BJ (cell line): ENCODE results near the gene C19orf85. TPM values are rescaled to one million over a fixed set of nuclear protein-coding genes. Genes with fewer than 3 reads are reported as not detected.

ENCODE experiments used
- CTCF ChIA-PET: fragments of 350-600 bp; formaldehyde crosslinking; extraction: SDS; loops from one replicate; lab custom pipeline; 2021; ENCODE audit warnings: antibody characterized with exemption, inconsistent platforms; lab: Yijun Ruan, JAX
- POLR2A ChIA-PET: fragments of 300-600 bp; sonication (Branson Sonifier 250); formaldehyde crosslinking; extraction: SDS; loops from one replicate; lab custom pipeline; 2021; ENCODE audit warnings: antibody characterized with exemption; lab: Charles Lee
- DNase-seq: peaks from one replicate; pipeline ENCODE4 v3.0.0-alpha.2; 2011; ENCODE audit warnings: low read depth
- H3K27me3 ChIP-seq: 2 replicates; pipeline ENCODE4 v1.6.0; 2011; ENCODE audit warnings: low read length; ENCODE audit not compliant: control insufficient read depth, insufficient read depth
- H3K36me3 ChIP-seq: 2 replicates; pipeline ENCODE4 v1.5.1; 2011; ENCODE audit warnings: low read length; ENCODE audit not compliant: control insufficient read depth, insufficient read depth
- H3K4me3 ChIP-seq: 2 replicates; pipeline ENCODE4 v1.5.1; 2011; ENCODE audit warnings: low read depth, mild to moderate bottlenecking, control low read depth, low read length
- polyA plus RNA-seq: library from polyadenylated mRNA; depleted of rRNA; stranded (reverse); fragments of >200 nt; gene quantifications from 2 replicates; pipeline ENCODE4 v1.2.3, GENCODE V29; 2011
- TF ChIP-seq, protein P1 (sequence below): IDR thresholded peaks from 2 replicates; pipeline ENCODE4 v1.5.1; 2011; ENCODE audit warnings: low read depth, mild to moderate bottlenecking, control low read depth, inconsistent platforms, low read length, moderate library complexity; ENCODE audit not compliant: insufficient read depth

Gene C19orf85
- polyA plus RNA-seq, 1 experiment, result not detected

DNA sequence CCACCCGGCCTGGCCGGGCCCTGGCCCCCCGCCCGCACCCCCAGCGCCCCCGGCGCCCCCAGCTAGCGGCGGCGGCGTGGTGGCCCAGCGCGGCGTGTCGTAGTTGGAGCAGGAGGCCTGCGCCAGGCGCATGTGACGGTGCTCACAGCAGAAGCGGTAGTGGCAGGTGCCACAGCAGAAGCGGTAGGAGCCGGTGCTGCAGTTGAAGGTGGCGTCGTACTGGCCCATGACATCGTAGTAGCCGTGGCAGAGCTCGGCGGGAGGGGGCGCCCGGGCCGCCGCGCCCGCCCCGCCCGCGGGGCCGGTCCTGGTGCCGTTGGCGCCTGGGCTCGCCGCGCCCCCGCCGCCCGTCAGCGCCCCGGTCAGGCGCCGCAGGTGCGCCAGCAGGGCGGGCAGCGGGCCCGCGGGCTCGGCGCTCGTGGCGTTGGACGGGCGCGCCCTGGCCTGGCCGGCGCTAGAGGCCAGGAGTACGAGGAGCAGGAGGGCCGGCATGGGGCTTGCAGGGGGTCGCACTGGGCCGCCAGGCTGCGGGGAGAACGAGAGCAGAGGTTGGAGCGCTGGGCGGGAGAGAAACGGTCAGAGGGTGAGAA, 22.1 kb downstream of the C19orf85 start:
- Histone ChIP-seq H3K4me3 (no peak overlapping the region), H3K27me3 (peaks cover 35% of the 10 kb centered on the region), H3K36me3 (no peaks in the 10 kb centered on the region)
- ChIA-PET POLR2A (no interaction called here), CTCF (no interaction called here)
- TF ChIP-seq, protein P1, sequence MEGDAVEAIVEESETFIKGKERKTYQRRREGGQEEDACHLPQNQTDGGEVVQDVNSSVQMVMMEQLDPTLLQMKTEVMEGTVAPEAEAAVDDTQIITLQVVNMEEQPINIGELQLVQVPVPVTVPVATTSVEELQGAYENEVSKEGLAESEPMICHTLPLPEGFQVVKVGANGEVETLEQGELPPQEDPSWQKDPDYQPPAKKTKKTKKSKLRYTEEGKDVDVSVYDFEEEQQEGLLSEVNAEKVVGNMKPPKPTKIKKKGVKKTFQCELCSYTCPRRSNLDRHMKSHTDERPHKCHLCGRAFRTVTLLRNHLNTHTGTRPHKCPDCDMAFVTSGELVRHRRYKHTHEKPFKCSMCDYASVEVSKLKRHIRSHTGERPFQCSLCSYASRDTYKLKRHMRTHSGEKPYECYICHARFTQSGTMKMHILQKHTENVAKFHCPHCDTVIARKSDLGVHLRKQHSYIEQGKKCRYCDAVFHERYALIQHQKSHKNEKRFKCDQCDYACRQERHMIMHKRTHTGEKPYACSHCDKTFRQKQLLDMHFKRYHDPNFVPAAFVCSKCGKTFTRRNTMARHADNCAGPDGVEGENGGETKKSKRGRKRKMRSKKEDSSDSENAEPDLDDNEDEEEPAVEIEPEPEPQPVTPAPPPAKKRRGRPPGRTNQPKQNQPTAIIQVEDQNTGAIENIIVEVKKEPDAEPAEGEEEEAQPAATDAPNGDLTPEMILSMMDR, result no peak
- DNase-seq, result no peak

DNA sequence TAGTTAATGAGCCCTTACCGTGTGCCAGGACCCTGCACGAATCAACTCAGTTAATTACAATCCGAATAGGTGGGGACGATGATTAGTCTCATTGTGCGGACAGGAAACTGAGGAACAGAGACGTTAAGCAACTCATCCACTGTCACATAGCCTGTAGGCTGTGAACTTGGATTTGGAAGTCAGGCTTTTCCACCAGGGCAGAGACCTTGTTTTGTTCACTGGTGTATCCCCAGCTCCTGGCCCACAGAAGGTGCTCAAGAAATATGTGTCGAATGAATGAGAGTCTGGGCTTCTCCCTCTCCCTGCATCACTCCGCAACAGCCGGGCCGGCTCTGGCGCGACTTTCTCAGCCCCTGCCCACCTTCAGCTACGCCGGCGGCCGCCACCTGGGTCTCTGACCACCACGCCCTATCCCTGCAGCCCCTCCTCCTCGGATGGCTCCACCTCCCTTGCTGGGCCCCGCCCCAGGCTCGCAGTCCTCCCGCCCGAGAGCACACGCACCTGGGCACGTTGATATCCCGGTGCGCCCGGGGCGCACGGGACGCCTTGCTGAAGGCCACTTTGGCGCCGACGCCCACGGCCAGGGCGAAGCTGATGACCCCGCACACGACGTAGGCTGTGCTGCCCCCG, 22.7 kb downstream of the C19orf85 start:
- H3K36me3 ChIP-seq, result no peaks in the 10 kb centered on the region
- ChIA-PET POLR2A (no interaction called here), CTCF (no interaction called here)
- no peak overlapping the region for H3K4me3 ChIP-seq
- peaks cover 35% of the 10 kb centered on the region for H3K27me3 ChIP-seq
- no peak for DNase-seq
- TF ChIP-seq, protein P1, result no peak

DNA sequence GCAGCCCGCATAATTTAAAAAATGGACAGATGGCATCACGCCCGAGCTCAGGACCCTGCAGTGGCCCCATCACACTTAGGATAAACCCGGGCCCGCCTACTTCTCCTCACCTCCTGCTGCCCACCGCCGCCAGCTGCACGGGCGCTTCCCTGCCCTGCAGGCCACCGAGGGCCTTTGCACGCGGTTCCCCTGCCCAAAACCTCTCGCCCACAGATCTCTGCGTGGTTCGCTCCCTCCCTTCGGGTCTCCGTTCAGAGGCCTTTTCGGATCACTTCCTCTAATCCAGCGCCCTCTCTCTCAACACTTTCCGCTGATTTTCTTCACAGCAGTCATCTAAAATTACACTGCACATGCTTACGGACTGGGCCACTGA, 23.2 kb downstream of the C19orf85 start:
- TF ChIP-seq, protein P1, result no peak
- no peak for DNase-seq
- peaks cover 35% of the 10 kb centered on the region for H3K27me3 ChIP-seq
- H3K36me3 ChIP-seq, result no peaks in the 10 kb centered on the region
- CTCF ChIA-PET, result no interaction called here
- POLR2A ChIA-PET, result no interaction called here
- no peak overlapping the region for H3K4me3 ChIP-seq

DNA sequence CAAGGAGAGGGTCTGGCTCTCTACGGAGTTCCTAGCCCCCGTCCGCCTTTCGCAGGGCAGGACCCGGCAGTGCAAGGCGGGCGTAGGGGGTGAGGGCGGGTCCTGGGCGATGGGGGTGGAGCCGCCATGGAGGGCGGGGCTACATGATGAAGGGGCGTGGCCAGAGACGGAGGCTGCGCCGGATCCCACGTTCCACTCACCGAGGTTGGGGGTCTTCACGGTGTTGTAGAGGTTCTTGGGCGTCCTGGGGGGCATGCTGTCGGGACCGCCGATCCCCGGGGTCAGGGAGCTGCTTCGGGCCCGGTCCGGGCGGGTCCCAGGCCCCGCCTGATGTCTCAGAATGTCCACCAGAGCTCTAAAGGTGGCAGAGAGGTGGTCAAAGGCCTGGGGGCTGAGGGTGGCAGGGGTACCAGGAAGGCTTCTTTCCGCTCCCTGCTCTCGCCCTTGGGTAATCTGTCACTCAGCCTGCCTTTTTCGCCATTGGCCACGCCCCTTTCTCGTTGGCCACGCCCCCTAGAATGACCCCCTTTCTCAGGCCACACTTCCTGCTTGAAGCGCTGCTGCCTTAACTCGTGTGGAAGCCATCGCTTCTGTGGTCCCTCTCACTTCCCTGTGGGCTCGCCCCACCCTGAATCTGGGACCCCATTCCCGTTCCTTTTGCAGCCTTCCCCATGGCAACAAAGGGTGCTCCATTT, 24.0 kb downstream of the C19orf85 start:
- CTCF ChIA-PET, result no interaction called here

DNA sequence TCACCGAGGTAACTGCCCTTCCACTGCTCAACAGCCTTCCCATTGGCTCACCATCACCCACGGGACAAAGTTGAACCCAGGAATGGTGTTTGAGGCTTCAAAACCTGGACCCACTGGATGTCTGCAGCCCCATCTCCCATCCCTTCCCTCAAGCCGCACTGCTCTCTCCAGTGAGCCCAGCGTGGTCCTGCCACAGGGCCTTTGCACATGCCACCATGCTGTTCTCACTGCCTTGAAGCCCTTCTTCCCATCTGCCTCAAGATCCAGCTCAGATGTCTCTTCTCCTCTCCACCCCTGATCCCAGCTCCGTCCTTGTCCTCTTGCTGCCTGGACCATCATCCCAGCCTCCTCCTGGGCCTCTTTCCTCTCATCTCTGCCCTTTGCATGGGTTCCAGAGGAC, 25.5 kb downstream of the C19orf85 start:
- no peak overlapping the region for H3K4me3 ChIP-seq
- ChIA-PET CTCF (interaction anchor here (1.2 kb wide), 1 partner anchor 29 kb away, joined by 3 read pairs; no protein-coding TSS in a partner anchor), POLR2A (no interaction called here)
- H3K36me3 ChIP-seq, result no peaks in the 10 kb centered on the region
- TF ChIP-seq, protein P1, result no peak
- peaks cover 30% of the 10 kb centered on the region for H3K27me3 ChIP-seq
- no peak for DNase-seq

More for the DNA sequence above, 24.0 kb downstream of the C19orf85 start:
- Histone ChIP-seq H3K4me3 (no peak overlapping the region), H3K36me3 (no peaks in the 10 kb centered on the region), H3K27me3 (peaks cover 35% of the 10 kb centered on the region)
- DNase-seq, result no peak
- POLR2A ChIA-PET, result no interaction called here
- TF ChIP-seq, protein P1, result no peak
